ENCODE results near the gene HEG1.

The HEG1 gene

DNA sequence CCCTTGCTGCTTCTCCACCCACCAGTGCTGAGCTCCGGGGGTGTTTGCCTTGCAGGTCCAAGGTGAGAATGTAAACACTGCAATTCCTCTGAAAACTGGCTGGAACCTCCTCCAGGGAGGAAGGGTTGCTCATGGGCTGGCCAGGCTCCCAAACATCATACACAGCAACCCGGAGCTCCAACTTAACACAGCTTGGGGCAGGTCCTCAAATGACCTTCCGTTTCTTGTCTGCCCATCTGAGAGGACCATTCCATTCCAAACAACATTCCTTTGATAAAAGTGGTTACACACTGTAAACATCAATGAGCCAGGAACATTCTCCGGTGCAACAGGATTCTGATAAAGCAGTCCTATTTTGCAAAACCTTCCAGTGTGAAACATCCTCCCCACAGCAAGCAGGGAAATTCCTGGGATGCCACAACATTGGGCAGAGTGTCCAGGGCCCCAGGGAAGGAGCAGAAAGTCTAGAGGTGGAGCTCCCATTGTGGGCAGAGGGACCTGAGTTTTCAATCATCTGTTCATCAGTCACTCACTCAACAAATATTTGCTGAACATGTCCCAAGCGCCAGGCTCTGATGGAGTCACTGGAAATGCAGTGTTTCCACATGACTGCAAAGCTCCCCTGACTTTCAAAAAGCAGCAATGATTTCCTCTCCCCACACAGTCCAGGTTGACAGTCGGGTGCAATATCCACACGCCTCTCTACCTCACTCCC, 7.3 kb upstream of the HEG1 start:
- peak; percentile 89 to 97 for DNase-seq (ENCODE audit: low read depth in 2 of 2)
- H3K4me3 ChIP-seq (replicated peaks in 1 of 2; ENCODE audit: low read depth in 2 of 2, low read length in 2 of 2), result no peak overlapping the region
- TF ChIP-seq CTCF (IDR thresholded peaks at IDR 0.05; ENCODE audit: low read depth, low read length), result no peak

- TF ChIP-seq CTCF (IDR thresholded peaks at IDR 0.05; ENCODE audit: low read depth, low read length), result no peak
- peak overlapping the region in 1 of 2 donors; percentile 29 for H3K4me3 ChIP-seq (replicated peaks in 1 of 2; ENCODE audit: low read depth in 2 of 2, low read length in 2 of 2)
- peak in 1 of 2 donors; percentile 38 for DNase-seq (ENCODE audit: low read depth in 2 of 2)
These were observed 5.8 kb upstream of the HEG1 start for GRCh38 chr3:125061646-125062045.

GRCh38 chr3:125061170-125061569, 5.4 kb upstream of the HEG1 start:
- DNase-seq (ENCODE audit: low read depth in 2 of 2), result peak; percentile 79 to 97
- TF ChIP-seq CTCF (IDR thresholded peaks at IDR 0.05; ENCODE audit: low read depth, low read length), result no peak
- peak overlapping the region in 1 of 2 donors; percentile 29 for H3K4me3 ChIP-seq (replicated peaks in 1 of 2; ENCODE audit: low read depth in 2 of 2, low read length in 2 of 2)

- DNase-seq (ENCODE audit: low read depth in 2 of 2), result no peak
- TF ChIP-seq CTCF (IDR thresholded peaks at IDR 0.05; ENCODE audit: low read depth, low read length), result peak; percentile 14
- no peak overlapping the region for H3K4me3 ChIP-seq (replicated peaks in 1 of 2; ENCODE audit: low read depth in 2 of 2, low read length in 2 of 2)
These were observed 3.9 kb upstream of the HEG1 start for GRCh38 chr3:125059488-125060245.

- H3K4me3 ChIP-seq (replicated peaks in 1 of 2; ENCODE audit: low read depth in 2 of 2, low read length in 2 of 2), result no peak overlapping the region
- no peak for DNase-seq (ENCODE audit: low read depth in 2 of 2)
- no peak for TF ChIP-seq CTCF (IDR thresholded peaks at IDR 0.05; ENCODE audit: low read depth, low read length)
These were observed 3.2 kb upstream of the HEG1 start for GRCh38 chr3:125058959-125059358.

GRCh38 chr3:125058529-125058928, 2.7 kb upstream of the HEG1 start:
- no peak for TF ChIP-seq CTCF (IDR thresholded peaks at IDR 0.05; ENCODE audit: low read depth, low read length)
- DNase-seq (ENCODE audit: low read depth in 2 of 2), result no peak
- no peak overlapping the region for H3K4me3 ChIP-seq (replicated peaks in 1 of 2; ENCODE audit: low read depth in 2 of 2, low read length in 2 of 2)
